H1 (cell line): ENCODE data around the gene GPATCH2. TPM values are rescaled to one million over a fixed set of nuclear protein-coding genes. Genes with fewer than 3 reads are reported as not detected.

Experiments used
- CTCF ChIA-PET: fragments of 300-600 bp; sonication (Branson Sonifier 250); formaldehyde crosslinking; loops from one replicate; lab custom pipeline; 2021; ENCODE audit not compliant: partially characterized antibody; lab: Charles Lee
- POLR2A ChIA-PET: fragments of 300-600 bp; sonication (Branson Sonifier 250); formaldehyde crosslinking; loops from one replicate; lab custom pipeline; 2021; ENCODE audit warnings: inconsistent platforms; ENCODE audit not compliant: partially characterized antibody; lab: Charles Lee
- DNase-seq, 2 experiments: peaks; one replicate each; pipeline versions ENCODE4 v3.0.0 to v3.0.0-alpha.2; 2010 to 2022; ENCODE audit warnings: low spot score in 2 of 2, low read depth in 1 of 2, mixed read lengths in 1 of 2
- FAIRE-seq: peaks from 2 replicates; lab custom pipeline; 2011; peaks lifted over from hg19 to GRCh38; lab: Jason Lieb, UNC
- H2AFZ ChIP-seq: 2 replicates; pipeline ENCODE4 v1.8.1; 2012; ENCODE audit warnings: low read length, inconsistent platforms
- H2AK5ac ChIP-seq: 2 replicates; pipeline ENCODE4 v1.6.1; 2013; ENCODE audit warnings: low read depth, low read length
- H2BK120ac ChIP-seq: replicated peaks from 2 replicates; pipeline ENCODE3; 2013; ENCODE audit warnings: low read depth, low read length, inconsistent platforms
- H2BK12ac ChIP-seq: 2 replicates; pipeline ENCODE4 v1.6.1; 2013; ENCODE audit warnings: low read depth, low read length
- H2BK15ac ChIP-seq: 2 replicates; pipeline ENCODE4 v1.6.1; 2013; ENCODE audit warnings: low read length
- H2BK20ac ChIP-seq: 2 replicates; pipeline ENCODE4 v1.6.1; 2013; ENCODE audit warnings: low read length
- H2BK5ac ChIP-seq: 2 replicates; pipeline ENCODE4 v1.6.1; 2013; ENCODE audit warnings: low read depth, low read length
- H3K14ac ChIP-seq: 2 replicates; pipeline ENCODE4 v1.6.1; 2013; ENCODE audit warnings: inconsistent platforms; ENCODE audit not compliant: insufficient read length
- H3K18ac ChIP-seq: 2 replicates; pipeline ENCODE4 v1.6.1; 2013; ENCODE audit warnings: low read length; ENCODE audit errors: extremely low read depth
- H3K23ac ChIP-seq: 2 replicates; pipeline ENCODE4 v1.6.1; 2013; ENCODE audit warnings: inconsistent platforms; ENCODE audit not compliant: insufficient read length
- H3K23me2 ChIP-seq: 2 replicates; pipeline ENCODE4 v1.6.1; 2013; ENCODE audit warnings: low read depth, low read length
- H3K27ac ChIP-seq: 2 replicates; pipeline ENCODE4 v1.6.1; 2011; ENCODE audit warnings: low read depth, low read length, inconsistent platforms
- H3K27me3 ChIP-seq, 4 experiments: replicated peaks in 1 of 4; 1 replicate in 1 of 4; 2 replicates in 3 of 4; pipeline versions ENCODE4 v1.6.1 to v1.8.1; 2011 to 2013; ENCODE audit warnings: low read length in 3 of 4, mild to moderate bottlenecking in 3 of 4, inconsistent platforms in 2 of 4, mixed read lengths in 2 of 4, moderate library complexity in 1 of 4; ENCODE audit not compliant: control insufficient read depth in 3 of 4, insufficient read depth in 3 of 4; ENCODE audit errors: extremely low read depth in 1 of 4
- H3K36me3 ChIP-seq, 4 experiments: 2 replicates each; pipeline versions ENCODE4 v1.6.1 to v1.8.1; 2011 to 2013; ENCODE audit warnings: mild to moderate bottlenecking in 4 of 4, low read length in 3 of 4, moderate library complexity in 2 of 4, control low read depth in 1 of 4, inconsistent platforms in 1 of 4; ENCODE audit not compliant: insufficient read depth in 4 of 4, control insufficient read depth in 2 of 4
- H3K4ac ChIP-seq: replicated peaks from 2 replicates; pipeline ENCODE3; 2013; ENCODE audit warnings: low read length, low read depth, mixed read lengths, inconsistent platforms; ENCODE audit not compliant: insufficient read length
- H3K4me1 ChIP-seq, 4 experiments: replicated peaks in 1 of 4; 1 replicate in 1 of 4; 2 replicates in 3 of 4; pipeline versions ENCODE4 v1.6.1 to v1.8.1; 2011 to 2013; ENCODE audit warnings: low read length in 3 of 4, inconsistent platforms in 2 of 4, mixed read lengths in 1 of 4; ENCODE audit not compliant: insufficient read depth in 4 of 4, control insufficient read depth in 3 of 4
- H3K4me2 ChIP-seq, 2 experiments: 2 replicates each; pipeline versions ENCODE4 v1.6.1 to v1.8.1; 2011 to 2013; ENCODE audit warnings: low read depth in 2 of 2, low read length in 2 of 2, control low read depth in 1 of 2, inconsistent platforms in 1 of 2, mild to moderate bottlenecking in 1 of 2; ENCODE audit not compliant: insufficient read depth in 1 of 2
- H3K4me3 ChIP-seq, 4 experiments: fragments of 200-600, 300-600 bp in 1 of 4; sonication (generic), shearing (Covaris generic), sonication (Bioruptor Twin) in 1 of 4; 2 replicates each; pipeline versions ENCODE4 v1.5.1 to v1.8.1; 2011 to 2016; ENCODE audit warnings: low read length in 4 of 4, low read depth in 3 of 4, control low read depth in 2 of 4, inconsistent platforms in 2 of 4, mild to moderate bottlenecking in 2 of 4, mixed read lengths in 1 of 4, moderate library complexity in 1 of 4; ENCODE audit not compliant: insufficient read depth in 2 of 4; ENCODE audit errors: extremely low read depth in 1 of 4
- H3K56ac ChIP-seq: replicated peaks from 2 replicates; pipeline ENCODE3; 2013; ENCODE audit warnings: low read depth, mild to moderate bottlenecking, mixed read lengths, low read length, inconsistent platforms; ENCODE audit not compliant: insufficient read length
- H3K79me1 ChIP-seq: 2 replicates; pipeline ENCODE4 v1.6.1; 2013; ENCODE audit warnings: low read depth, low read length, control low read depth
- H3K79me2 ChIP-seq, 2 experiments: 2 replicates each; pipeline versions ENCODE4 v1.6.1 to v1.8.1; 2012 to 2013; ENCODE audit warnings: low read length in 2 of 2, mild to moderate bottlenecking in 2 of 2, inconsistent platforms in 1 of 2; ENCODE audit not compliant: insufficient read depth in 2 of 2, control insufficient read depth in 1 of 2
- H3K9ac ChIP-seq, 4 experiments: replicated peaks in 1 of 4; 1 replicate in 1 of 4; 2 replicates in 3 of 4; pipeline versions ENCODE4 v1.6.1 to v1.8.1; 2011 to 2013; ENCODE audit warnings: low read depth in 3 of 4, low read length in 3 of 4, control low read depth in 2 of 4, mild to moderate bottlenecking in 2 of 4, moderate library complexity in 2 of 4, inconsistent platforms in 1 of 4; ENCODE audit errors: extremely low read depth in 1 of 4
- H3K9me3 ChIP-seq, 2 experiments: 2 replicates each; pipeline versions ENCODE4 v1.6.1 to v1.8.1; 2012 to 2013; ENCODE audit warnings: mild to moderate bottlenecking in 2 of 2, moderate library complexity in 2 of 2, control low read depth in 1 of 2, inconsistent platforms in 1 of 2, low read depth in 1 of 2, low read length in 1 of 2, mixed read lengths in 1 of 2; ENCODE audit not compliant: insufficient read depth in 2 of 2
- H4K20me1 ChIP-seq, 2 experiments: replicated peaks in 1 of 2; 2 replicates each; pipeline versions ENCODE3 to v1.8.1; 2011 to 2013; ENCODE audit warnings: inconsistent platforms in 2 of 2, low read length in 2 of 2, mild to moderate bottlenecking in 1 of 2; ENCODE audit not compliant: insufficient read depth in 2 of 2, control insufficient read depth in 1 of 2
- H4K5ac ChIP-seq: 2 replicates; pipeline ENCODE4 v1.6.1; 2013; ENCODE audit warnings: low read length, low read depth, mixed read lengths, inconsistent platforms; ENCODE audit not compliant: insufficient read length
- H4K8ac ChIP-seq: 2 replicates; pipeline ENCODE4 v1.8.0; 2013; ENCODE audit warnings: mild to moderate bottlenecking, moderate library complexity, low read length, inconsistent platforms; ENCODE audit not compliant: insufficient read depth; ENCODE audit errors: extremely low read depth
- H4K91ac ChIP-seq: replicated peaks from 2 replicates; pipeline ENCODE3; 2013; ENCODE audit warnings: low read length, mixed read lengths, inconsistent platforms; ENCODE audit not compliant: insufficient read length
- FOSL1 ChIP-seq: IDR thresholded peaks from 2 replicates; pipeline ENCODE4 v1.6.1; 2011; ENCODE audit warnings: mild to moderate bottlenecking, low read depth, low read length, moderate library complexity; ENCODE audit not compliant: insufficient read depth
- KDM1A ChIP-seq: fragments of 200-600, 300-600 bp; sonication (generic); IDR thresholded peaks from 2 replicates; pipeline ENCODE4 v1.7.1; 2016; ENCODE audit warnings: mild to moderate bottlenecking, low read length, borderline replicate concordance
- POLR2A ChIP-seq, 2 experiments: IDR thresholded peaks; 1 replicate in 1 of 2; 2 replicates in 1 of 2; pipeline ENCODE4 v1.6.1; 2011; ENCODE audit warnings: low read depth in 2 of 2, low read length in 2 of 2, mild to moderate bottlenecking in 2 of 2; ENCODE audit errors: control extremely low read depth in 1 of 2
- SIX5 ChIP-seq: IDR thresholded peaks from 2 replicates; pipeline ENCODE4 v1.6.1; 2011; ENCODE audit warnings: mild to moderate bottlenecking, low read depth, low read length
- WGBS, 2 experiments: shearing (Covaris generic) in 1 of 2; methylation state at CpG; one replicate each; pipeline versions ENCODE4 v1.1.6 to v1.1.7; 2013 to 2015; ENCODE audit warnings: low lambda C conversion rate in 2 of 2, mixed read lengths in 2 of 2, inconsistent platforms in 1 of 2, low coverage in 1 of 2, missing lambda C conversion rate in 1 of 2; ENCODE audit not compliant: insufficient replicate concordance in 2 of 2, insufficient coverage in 1 of 2, insufficient read length in 1 of 2; ENCODE audit errors: extremely low coverage in 1 of 2, missing lambda C conversion rate in 1 of 2; 5-methylcytosine and 5-hydroxymethylcytosine counted together
- polyA plus RNA-seq, 7 experiments: library from polyadenylated mRNA; depleted of rRNA in 3 of 7; stranded (reverse) in 5 of 7; unstranded in 2 of 7; fragments of >200 nt in 5 of 7; fragments of 200-250 nt in 2 of 7; gene quantifications; 1 replicate in 5 of 7; 2 replicates in 1 of 7; 4 replicates in 1 of 7; pipeline versions ENCODE4 v1.2.1 to v1.2.3, GENCODE V29; 2011 to 2013; ENCODE audit warnings: missing spikeins in 2 of 7, mixed read lengths in 2 of 7
- total RNA-seq: library from RNA; stranded (reverse); fragmentation: NEBNext Ultra II Directional; extraction: Animal tissue kit (Norgen Biotek cat#: 25700); gene quantifications from 2 replicates; pipeline ENCODE4 v1.2.1, GENCODE V29; 2021

The GPATCH2 gene
- total and polyA plus RNA-seq, 2 of the 8 experiments (the other 6 are each of a cell fraction or from before 2014, with no cell fraction given): 3.9 to 13.1 TPM

- Histone ChIP-seq H2AK5ac (no peak overlapping the region), H3K4me3 (no peak overlapping the region), H2BK5ac (no peak overlapping the region), H3K27me3 (no peaks in the 10 kb centered on the region), H2BK15ac (no peak overlapping the region), H3K79me2 (no peaks in the 10 kb centered on the region), H3K79me1 (no peaks in the 10 kb centered on the region), H3K14ac (no peak overlapping the region), H4K20me1 (no peaks in the 10 kb centered on the region), H2AFZ (no peak overlapping the region), H3K4me1 (peaks cover 0 to 2% (median under 1%) of the 10 kb centered on the region in 4 experiments; a peak in 2 of 7 replicates), H3K4ac (no peak overlapping the region), H3K36me3 (no peaks in the 10 kb centered on the region), H4K5ac (no peak overlapping the region), H3K9ac (no peak overlapping the region), H3K56ac (no peak overlapping the region), H3K23ac (no peak overlapping the region), H2BK120ac (no peak overlapping the region), H3K4me2 (no peak overlapping the region), H2BK20ac (no peak overlapping the region), H2BK12ac (no peak overlapping the region), H3K27ac (no peak overlapping the region), H4K8ac (no peak overlapping the region), H3K18ac (no peak overlapping the region), H3K23me2 (no peaks in the 10 kb centered on the region), H4K91ac (no peak overlapping the region), H3K9me3 (no peaks in the 10 kb centered on the region)
- WGBS, 2 experiments: 94% methylated on average over 2 of the region's 2 CpGs; no CpG with 5 or more reads in 1 of the 2 experiments
- ChIA-PET POLR2A (no interaction called here), CTCF (interaction anchor here (2.8 kb wide), 1 partner anchor 12 kb away, joined by 9 read pairs; no protein-coding TSS in a partner anchor)
- FAIRE-seq: no peak
- no peak for DNase-seq
- TF ChIP-seq FOSL1: no peak
- no peak for TF ChIP-seq SIX5
- TF ChIP-seq POLR2A (IDR thresholded peaks at IDR 0.05; ENCODE audit: control extremely low read depth in 1 of 2, low read depth in 2 of 2, low read length in 2 of 2): no peak
- TF ChIP-seq KDM1A: no peak
These were observed 42.5 kb upstream of the GPATCH2 start for GRCh38 chr1:217673387-217673786.
